Endothelial cell of umbilical vein (primary cell): ENCODE results near the gene CTIF. TPM values are rescaled to one million over a fixed set of nuclear protein-coding genes. Genes with fewer than 3 reads are reported as not detected.

Experiments used
- BruUV-seq: library from RNA; stranded (reverse); fragments of 400-500 nt; replicated peaks from 2 replicates; lab custom pipeline; 2021; lab: Mats Ljungman, UMichigan
- CTCF ChIA-PET: fragments of 300-600, 350-600 bp; sonication (Branson Sonifier 250); formaldehyde crosslinking; loops from one replicate; lab custom pipeline; 2021; ENCODE audit warnings: antibody characterized with exemption, inconsistent platforms; lab: Charles Lee
- POLR2A ChIA-PET: fragments of 300-600, 350-600 bp; sonication (Branson Sonifier 250); formaldehyde crosslinking; loops from one replicate; lab custom pipeline; 2021; ENCODE audit warnings: antibody characterized with exemption, inconsistent platforms; lab: Charles Lee
- DNase-seq: peaks from one replicate; pipeline ENCODE4 v3.0.0-alpha.2; 2011; ENCODE audit warnings: low read depth, low spot score
- FAIRE-seq: peaks from 2 replicates; lab custom pipeline; 2011; peaks lifted over from hg19 to GRCh38; lab: Jason Lieb, UNC
- H2AFZ ChIP-seq: 2 replicates; pipeline ENCODE4 v1.6.0; 2012; ENCODE audit warnings: low read depth, low read length, control low read depth, inconsistent platforms
- H3K27ac ChIP-seq: 2 replicates; pipeline ENCODE4 v1.5.1; 2011; ENCODE audit warnings: low read depth, mild to moderate bottlenecking, control low read depth, low read length, moderate library complexity; ENCODE audit not compliant: insufficient read depth
- H3K27me3 ChIP-seq, 2 experiments: 2 replicates each; pipeline versions ENCODE4 v1.6.0 to v1.6.1; 2011; ENCODE audit warnings: low read length in 2 of 2, mixed read lengths in 1 of 2; ENCODE audit not compliant: control insufficient read depth in 2 of 2, insufficient read depth in 2 of 2
- H3K36me3 ChIP-seq, 2 experiments: 2 replicates in 1 of 2; 3 replicates in 1 of 2; pipeline ENCODE4 v1.5.1; 2011; ENCODE audit warnings: low read length in 2 of 2, mild to moderate bottlenecking in 1 of 2, moderate library complexity in 1 of 2; ENCODE audit not compliant: control insufficient read depth in 2 of 2, insufficient read depth in 2 of 2; ENCODE audit errors: extremely low read depth in 1 of 2
- H3K4me1 ChIP-seq: 3 replicates; pipeline ENCODE4 v1.5.1; 2011; ENCODE audit warnings: mild to moderate bottlenecking, low read length; ENCODE audit not compliant: control insufficient read depth, insufficient read depth; ENCODE audit errors: extremely low read depth
- H3K4me2 ChIP-seq: 2 replicates; pipeline ENCODE4 v1.6.1; 2011; ENCODE audit warnings: low read length, control low read depth, mixed read lengths; ENCODE audit not compliant: insufficient read depth
- H3K4me3 ChIP-seq, 3 experiments: fragments of 200-600 bp in 1 of 3; sonication (generic), shearing (Covaris generic) in 1 of 3; replicated peaks in 1 of 3; 2 replicates each; pipeline ENCODE4 v1.5.1; 2011 to 2016; ENCODE audit warnings: control low read depth in 3 of 3, low read length in 3 of 3, mild to moderate bottlenecking in 2 of 3, inconsistent platforms in 1 of 3, low read depth in 1 of 3, moderate library complexity in 1 of 3; ENCODE audit not compliant: insufficient read depth in 1 of 3
- H3K79me2 ChIP-seq: 2 replicates; pipeline ENCODE4 v1.6.0; 2012; ENCODE audit warnings: low read length, inconsistent platforms; ENCODE audit not compliant: control insufficient read depth, insufficient read depth
- H3K9ac ChIP-seq: replicated peaks from 2 replicates; pipeline ENCODE3; 2011; ENCODE audit warnings: low read length, control low read depth; ENCODE audit not compliant: insufficient read depth; ENCODE audit errors: extremely low read depth
- H3K9me1 ChIP-seq: replicated peaks from 3 replicates; pipeline ENCODE4 v1.6.0; 2011; ENCODE audit warnings: mild to moderate bottlenecking, low read length; ENCODE audit not compliant: control insufficient read depth, insufficient read depth; ENCODE audit errors: extremely low read depth
- H3K9me3 ChIP-seq: replicated peaks from 2 replicates; pipeline ENCODE4 v1.5.1; 2012; ENCODE audit warnings: low read length, inconsistent platforms; ENCODE audit not compliant: control insufficient read depth, insufficient read depth
- H4K20me1 ChIP-seq: replicated peaks from 2 replicates; pipeline ENCODE3; 2011; ENCODE audit warnings: mild to moderate bottlenecking, low read length; ENCODE audit not compliant: control insufficient read depth, insufficient read depth; ENCODE audit errors: extremely low read depth
- EZH2 ChIP-seq: IDR thresholded peaks from 2 replicates; pipeline ENCODE4 v1.6.1; 2012; ENCODE audit warnings: borderline replicate concordance, low read depth, mild to moderate bottlenecking, moderate library complexity, low read length, inconsistent platforms; ENCODE audit not compliant: severe bottlenecking
- FOS ChIP-seq: IDR thresholded peaks from 2 replicates; pipeline ENCODE4 v1.6.1; 2011; ENCODE audit warnings: mild to moderate bottlenecking, low read length, moderate library complexity, borderline replicate concordance; ENCODE audit not compliant: insufficient read depth
- GATA2 ChIP-seq: IDR thresholded peaks from 2 replicates; pipeline ENCODE4 v1.7.0; 2011; ENCODE audit warnings: low read depth, mild to moderate bottlenecking, moderate library complexity, mixed read lengths, low read length; ENCODE audit not compliant: insufficient read length, insufficient read depth
- JUN ChIP-seq: IDR thresholded peaks from 2 replicates; pipeline ENCODE4 v1.6.1; 2011; ENCODE audit warnings: borderline replicate concordance, low read depth; ENCODE audit not compliant: insufficient read length, insufficient read depth
- MYC ChIP-seq: IDR thresholded peaks from one replicate; pipeline ENCODE4 v1.6.1; 2011; ENCODE audit warnings: mild to moderate bottlenecking, low read depth, low read length
- POLR2A ChIP-seq: IDR thresholded peaks from 2 replicates; pipeline ENCODE4 v1.6.1; 2012; ENCODE audit warnings: low read depth, mild to moderate bottlenecking, control low read depth, low read length
- POLR2AphosphoS5 ChIP-seq: IDR thresholded peaks from 2 replicates; pipeline ENCODE4 v1.6.1; 2012; ENCODE audit warnings: low read depth, mild to moderate bottlenecking, control low read depth, low read length, moderate library complexity; ENCODE audit not compliant: insufficient read depth
- dilution Hi-C: fragments of 300-500 bp; cut with MboI; formaldehyde crosslinking; loops from one replicate; pipeline ENCODE4 v1.15.0; 2019; ENCODE audit warnings: low sequenced_read_pairs; ENCODE audit not compliant: extremely low pct_ligation_motif_present
- intact Hi-C: fragments of 100-400 bp; cut with micrococcal nuclease; formaldehyde crosslinking; loops from one replicate; pipeline ENCODE4 v1.10.0; 2022
- polyA plus RNA-seq, 4 experiments: library from polyadenylated mRNA; depleted of rRNA in 3 of 4; stranded (reverse) in 3 of 4; unstranded in 1 of 4; fragments of >200 nt; gene quantifications; 2 replicates each; pipeline versions ENCODE4 v1.2.1 to v1.2.3, GENCODE V29; 2011 to 2012; ENCODE audit warnings: missing spikeins in 1 of 4
- total RNA-seq: library from RNA; stranded (reverse); gene quantifications from 2 replicates; pipeline ENCODE4 v1.2.3, GENCODE V29; 2021
- TF ChIP-seq, protein P1 (sequence below): IDR thresholded peaks from 2 replicates; pipeline ENCODE4 v1.6.1; 2011; ENCODE audit not compliant: insufficient read depth, insufficient read length
- TF ChIP-seq, protein P2 (sequence below), 2 donors: IDR thresholded peaks; 1 replicate in 1 of 2; 2 replicates in 1 of 2; pipeline ENCODE4 v1.5.1; 2011; ENCODE audit warnings: low read length in 2 of 2, mild to moderate bottlenecking in 2 of 2, moderate library complexity in 2 of 2, control low read depth in 1 of 2, inconsistent platforms in 1 of 2, low read depth in 1 of 2; ENCODE audit not compliant: insufficient read depth in 1 of 2; ENCODE audit errors: extremely low read depth in 1 of 2

The CTIF gene
- total and polyA plus RNA-seq, 2 donors (not counting 3 experiments of a cell fraction or from before 2014, with no cell fraction given): 20.9 to 57.7 TPM

DNA sequence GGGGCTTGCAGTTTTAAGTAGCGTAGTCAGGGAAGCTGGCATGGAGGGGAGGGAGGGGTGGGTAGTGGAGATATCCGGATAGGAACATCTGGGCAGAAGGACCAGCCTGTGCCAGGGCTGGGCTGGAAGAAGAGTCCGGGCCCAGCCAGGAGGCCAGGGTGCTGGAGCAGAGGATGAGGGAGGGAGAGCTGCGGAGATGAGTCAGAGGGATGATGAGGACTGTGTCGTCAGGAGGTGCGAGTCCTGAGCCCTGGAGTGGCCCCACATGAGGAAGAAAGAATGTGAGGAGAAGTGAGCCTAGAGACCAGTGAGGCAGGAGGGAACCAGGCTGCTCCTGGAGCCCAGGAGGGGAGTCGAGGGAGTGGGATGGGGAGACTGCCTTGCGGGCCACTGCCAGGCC lies 82.4 kb downstream of the CTIF start:
- H3K27ac ChIP-seq: no peak overlapping the region
- no peaks in the 10 kb centered on the region for H3K9me3 ChIP-seq
- dilution Hi-C loops (no loop called here), intact Hi-C loops (no loop called here)
- no peaks in the 10 kb centered on the region for H3K9me1 ChIP-seq
- TF ChIP-seq, protein P1, sequence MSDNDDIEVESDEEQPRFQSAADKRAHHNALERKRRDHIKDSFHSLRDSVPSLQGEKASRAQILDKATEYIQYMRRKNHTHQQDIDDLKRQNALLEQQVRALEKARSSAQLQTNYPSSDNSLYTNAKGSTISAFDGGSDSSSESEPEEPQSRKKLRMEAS: no peak
- TF ChIP-seq MYC (no peak), JUN (no peak), FOS (no peak), POLR2A (no peak), POLR2AphosphoS5 (no peak), GATA2 (no peak), EZH2 (no peak)
- TF ChIP-seq, protein P2, sequence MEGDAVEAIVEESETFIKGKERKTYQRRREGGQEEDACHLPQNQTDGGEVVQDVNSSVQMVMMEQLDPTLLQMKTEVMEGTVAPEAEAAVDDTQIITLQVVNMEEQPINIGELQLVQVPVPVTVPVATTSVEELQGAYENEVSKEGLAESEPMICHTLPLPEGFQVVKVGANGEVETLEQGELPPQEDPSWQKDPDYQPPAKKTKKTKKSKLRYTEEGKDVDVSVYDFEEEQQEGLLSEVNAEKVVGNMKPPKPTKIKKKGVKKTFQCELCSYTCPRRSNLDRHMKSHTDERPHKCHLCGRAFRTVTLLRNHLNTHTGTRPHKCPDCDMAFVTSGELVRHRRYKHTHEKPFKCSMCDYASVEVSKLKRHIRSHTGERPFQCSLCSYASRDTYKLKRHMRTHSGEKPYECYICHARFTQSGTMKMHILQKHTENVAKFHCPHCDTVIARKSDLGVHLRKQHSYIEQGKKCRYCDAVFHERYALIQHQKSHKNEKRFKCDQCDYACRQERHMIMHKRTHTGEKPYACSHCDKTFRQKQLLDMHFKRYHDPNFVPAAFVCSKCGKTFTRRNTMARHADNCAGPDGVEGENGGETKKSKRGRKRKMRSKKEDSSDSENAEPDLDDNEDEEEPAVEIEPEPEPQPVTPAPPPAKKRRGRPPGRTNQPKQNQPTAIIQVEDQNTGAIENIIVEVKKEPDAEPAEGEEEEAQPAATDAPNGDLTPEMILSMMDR (IDR thresholded peaks at IDR 0.05; ENCODE audit: extremely low read depth in 1 of 2, insufficient read depth in 1 of 2, low read depth in 1 of 2, low read length in 2 of 2): no peak
- H2AFZ ChIP-seq: no peak overlapping the region
- no peak overlapping the region for H3K4me3 ChIP-seq
- H3K27me3 ChIP-seq: no peaks in the 10 kb centered on the region
- CTCF ChIA-PET: interaction anchor here (1.4 kb wide), 1 partner anchor 146 kb away, joined by 3 read pairs; no protein-coding TSS in a partner anchor
- no peak overlapping the region for H3K4me2 ChIP-seq
- peaks cover 0 to 3% of the 10 kb centered on the region in 2 experiments for H3K36me3 ChIP-seq
- no peak for FAIRE-seq
- POLR2A ChIA-PET: no interaction called here
- H3K4me1 ChIP-seq: no peaks in the 10 kb centered on the region
- no peak overlapping the region for H3K9ac ChIP-seq
- peaks cover 2% of the 10 kb centered on the region for H4K20me1 ChIP-seq
- BruUV-seq: no TSS peak
- H3K79me2 ChIP-seq: no peaks in the 10 kb centered on the region
- DNase-seq: no peak
